CD8-positive, alpha-beta memory T cell (primary cell): ENCODE measurements around the gene NUTM2B. TPM values are rescaled to one million over a fixed set of nuclear protein-coding genes. Genes with fewer than 3 reads are reported as not detected.

Source experiments
- polyA plus RNA-seq: library from polyadenylated mRNA; unstranded; fragments of 300-500 nt; fragmentation: Illumina TruSeq; gene quantifications from one replicate; pipeline ENCODE4 v1.2.3, GENCODE V29; 2021
- total RNA-seq, 2 experiments: library from RNA; stranded (reverse); gene quantifications; one replicate each; pipeline ENCODE4 v1.2.3, GENCODE V29; 2021

NUTM2B gene
- total and polyA plus RNA-seq, 3 experiments from 2014 or later, result 0.50 to 1.1 TPM; not detected in 1

Other genes with a start within 250 kb of the NUTM2B start
- gene EIF5AL1, start 190.7 kb upstream of the NUTM2B start, total RNA-seq, result 1 to 10 TPM; 2.6 to 2.9 TPM
- 0.16 TPM for gene EIF5AL1, start 190.7 kb upstream of the NUTM2B start, polyA plus RNA-seq
- gene SFTPA2, start 142.8 kb upstream of the NUTM2B start, total RNA-seq, result not detected
- not detected for gene SFTPA2, start 142.8 kb upstream of the NUTM2B start, polyA plus RNA-seq
- gene SFTPA1, start 92.3 kb upstream of the NUTM2B start, total RNA-seq, result not detected
- not detected for gene SFTPA1, start 92.3 kb upstream of the NUTM2B start, polyA plus RNA-seq
- gene NUTM2E, start 123.5 kb downstream of the NUTM2B start, total RNA-seq, result under 1 TPM; 0.11 to 0.20 TPM
- gene NUTM2E, start 123.5 kb downstream of the NUTM2B start, polyA plus RNA-seq, result not detected
- gene SFTPD, start 245.9 kb downstream of the NUTM2B start, total RNA-seq, result not detected
- gene SFTPD, start 245.9 kb downstream of the NUTM2B start, polyA plus RNA-seq, result not detected